Stimulated activated CD4-positive, alpha-beta T cell treated with anti-CD3 and anti-CD28 coated beads, Interleukin-12 subunit alpha, Interleukin-12 subunit beta, amount 100 ng/mL, for 48 hours (primary cell): ENCODE data around the gene NCOA7.
"Not testable (repeated sequence)": the region's sequence is repeated elsewhere in the genome, so short reads cannot be mapped to it uniquely, and the experiment has no call there.

Experiments
- DNase-seq, 3 donors: peaks; one replicate each; pipeline ENCODE4 v3.0.0-alpha.2; 2020; ENCODE audit warnings: low read depth in 2 of 3, low spot score in 1 of 3

NCOA7 gene

GRCh38 chr6:125963817-125964216 lies 173.1 kb downstream of the NCOA7 start:
- DNase-seq: no peak

- DNase-seq: no peak
Measured at GRCh38 chr6:125966569-125966968, 175.8 kb downstream of the NCOA7 start.

- no peak for DNase-seq
Measured at GRCh38 chr6:125968493-125968892, 177.7 kb downstream of the NCOA7 start.

- DNase-seq: no peak
Measured at GRCh38 chr6:125970760-125971159, 180.0 kb downstream of the NCOA7 start.

GRCh38 chr6:125972478-125972877 lies 181.7 kb downstream of the NCOA7 start:
- DNase-seq: not testable (repeated sequence)

- no peak for DNase-seq
Measured at GRCh38 chr6:125974214-125974866, 183.6 kb downstream of the NCOA7 start.

- no peak for DNase-seq
Measured at GRCh38 chr6:125979101-125979500, 188.3 kb downstream of the NCOA7 start.
